HEK293 (cell line): ENCODE measurements around the gene LRP3.

Source experiments
- CTCF ChIA-PET: fragments of 350-600 bp; formaldehyde crosslinking; extraction: SDS; loops from one replicate; lab custom pipeline; 2021; ENCODE audit warnings: antibody characterized with exemption; lab: Yijun Ruan, JAX
- POLR2A ChIA-PET: fragments of 300-600 bp; formaldehyde crosslinking; extraction: SDS; loops from one replicate; lab custom pipeline; 2020; ENCODE audit warnings: antibody characterized with exemption, inconsistent platforms; lab: Yijun Ruan, JAX
- H3K27ac ChIP-seq: fragments of 200-500 bp; sonication (Bioruptor generic); 2 replicates; pipeline ENCODE4 v1.5.1; 2014; ENCODE audit warnings: low read depth, low read length, control low read depth, inconsistent platforms; ENCODE audit errors: extremely low read depth
- H3K36me3 ChIP-seq, 2 experiments: fragments of 200-500 bp in 1 of 2; sonication (Bioruptor generic) in 1 of 2; 1 replicate in 1 of 2; 2 replicates in 1 of 2; pipeline ENCODE4 v1.5.1; 2014 to 2017; ENCODE audit warnings: inconsistent platforms in 2 of 2, low read length in 2 of 2; ENCODE audit not compliant: control insufficient read depth in 2 of 2, insufficient read depth in 1 of 2
- H3K4me1 ChIP-seq: fragments of 200-500 bp; sonication (Bioruptor generic); 2 replicates; pipeline ENCODE4 v1.5.1; 2014; ENCODE audit warnings: mild to moderate bottlenecking, low read length, inconsistent platforms; ENCODE audit not compliant: control insufficient read depth, insufficient read depth
- H3K4me3 ChIP-seq: 2 replicates; pipeline ENCODE4 v1.5.1; 2011; ENCODE audit warnings: low read depth, mild to moderate bottlenecking, control low read depth, low read length, moderate library complexity
- H3K9me3 ChIP-seq: fragments of 200-500 bp; sonication (Bioruptor generic); 2 replicates; pipeline ENCODE4 v1.5.1; 2014; ENCODE audit warnings: low read depth, low read length, inconsistent platforms; ENCODE audit not compliant: control insufficient read depth, insufficient read depth
- FEZF1 ChIP-seq: fragments of 450-650 bp; formaldehyde crosslinking; IDR thresholded peaks from 2 replicates; pipeline ENCODE4 v1.5.1; 2016; ENCODE audit warnings: missing biosample characterization, missing genetic modification characterization
- GLIS2 ChIP-seq: fragments of 450-650 bp; formaldehyde crosslinking; IDR thresholded peaks from 2 replicates; pipeline ENCODE4 v1.5.1; 2016; ENCODE audit warnings: missing biosample characterization, missing genetic modification characterization
- PRDM1 ChIP-seq: fragments of 450-650 bp; formaldehyde crosslinking; IDR thresholded peaks from 2 replicates; pipeline ENCODE4; 2016; ENCODE audit warnings: missing biosample characterization, missing genetic modification characterization
- SP7 ChIP-seq: fragments of 450-650 bp; formaldehyde crosslinking; IDR thresholded peaks from 2 replicates; pipeline ENCODE4 v1.5.1; 2016; ENCODE audit warnings: missing biosample characterization, missing genetic modification characterization
- WT1 ChIP-seq: fragments of 450-650 bp; formaldehyde crosslinking; IDR thresholded peaks from 2 replicates; pipeline ENCODE4 v1.5.1; 2016; ENCODE audit warnings: missing biosample characterization, missing genetic modification characterization
- ZIC2 ChIP-seq: fragments of 450-650 bp; formaldehyde crosslinking; IDR thresholded peaks from 2 replicates; pipeline ENCODE4 v1.5.1; 2016; ENCODE audit warnings: missing biosample characterization, missing genetic modification characterization
- ZNF19 ChIP-seq: fragments of 450-650 bp; formaldehyde crosslinking; IDR thresholded peaks from 2 replicates; pipeline ENCODE4; 2016; ENCODE audit warnings: missing biosample characterization, missing genetic modification characterization, low read depth
- ZNF366 ChIP-seq: fragments of 450-650 bp; formaldehyde crosslinking; conservative IDR thresholded peaks from 2 replicates; pipeline ENCODE4 v1.5.1; 2016; ENCODE audit warnings: missing biosample characterization, missing genetic modification characterization
- ZNF747 ChIP-seq: fragments of 450-650 bp; formaldehyde crosslinking; IDR thresholded peaks from 2 replicates; pipeline ENCODE4 v1.5.1; 2016; ENCODE audit warnings: missing biosample characterization, missing genetic modification characterization
- ZNF776 ChIP-seq: fragments of 450-650 bp; formaldehyde crosslinking; IDR thresholded peaks from 2 replicates; pipeline ENCODE4 v1.5.0; 2017; ENCODE audit warnings: missing biosample characterization, missing genetic modification characterization, borderline replicate concordance
- TF ChIP-seq, protein P1 (sequence below): fragments of 450-650 bp; formaldehyde crosslinking; IDR thresholded peaks from 2 replicates; pipeline ENCODE4 v1.5.1; 2016; ENCODE audit warnings: missing biosample characterization, missing genetic modification characterization
- TF ChIP-seq, protein P2 (sequence below): fragments of 450-650 bp; formaldehyde crosslinking; IDR thresholded peaks from 2 replicates; pipeline ENCODE4 v1.5.1; 2016; ENCODE audit warnings: missing biosample characterization, missing genetic modification characterization
- TF ChIP-seq, protein P3 (sequence below): fragments of 450-650 bp; formaldehyde crosslinking; IDR thresholded peaks from 2 replicates; pipeline ENCODE4 v1.5.1; 2016; ENCODE audit warnings: missing biosample characterization, missing genetic modification characterization
- TF ChIP-seq, protein P4 (sequence below): fragments of 450-650 bp; formaldehyde crosslinking; IDR thresholded peaks from 2 replicates; pipeline ENCODE4 v1.5.1; 2017; ENCODE audit warnings: missing biosample characterization, mild to moderate bottlenecking, missing genetic modification characterization, moderate library complexity

The LRP3 gene

DNA sequence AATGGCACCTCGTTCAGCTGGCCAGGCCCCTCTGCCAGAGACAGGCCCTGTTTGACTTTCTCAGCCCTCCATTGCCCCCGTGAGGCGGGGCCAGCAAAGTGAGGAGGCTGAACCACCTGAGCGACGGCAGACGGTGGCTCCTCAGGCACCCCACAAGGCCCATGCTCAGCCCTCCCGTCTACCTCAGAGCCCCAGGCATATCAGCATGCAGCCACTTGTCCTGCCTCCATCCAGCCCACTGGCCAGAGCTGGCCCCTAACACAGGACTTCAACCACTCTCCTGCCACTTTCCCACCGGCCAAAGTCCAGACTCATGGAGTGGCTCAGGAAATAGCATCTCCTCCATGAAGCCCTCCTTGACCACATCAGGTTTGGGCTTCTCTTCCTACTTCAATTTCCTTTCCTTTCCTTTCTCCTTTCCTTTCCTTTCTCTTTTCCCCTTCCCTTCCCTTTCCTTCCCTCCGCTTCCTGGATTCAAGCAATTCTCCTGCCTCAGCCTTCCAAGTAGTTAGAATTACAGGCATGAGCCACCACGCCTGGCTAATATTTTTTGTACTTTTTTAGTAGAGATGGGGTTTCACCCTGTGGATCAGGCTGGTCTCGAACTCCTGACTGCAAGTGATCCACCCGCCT is 22.2 kb downstream of the LRP3 start:
- no peak overlapping the region for H3K27ac ChIP-seq
- H3K4me1 ChIP-seq, result peaks cover 2% of the 10 kb centered on the region; the same call in 1 of the 2 replicates
- no peak overlapping the region for H3K4me3 ChIP-seq
- ChIA-PET CTCF (interaction anchor here (0.7 kb wide), 1 partner anchor 32 kb away, joined by 3 read pairs; no protein-coding TSS in a partner anchor), POLR2A (no interaction called here)
- no peaks in the 10 kb centered on the region for H3K36me3 ChIP-seq
- TF ChIP-seq, protein P1, sequence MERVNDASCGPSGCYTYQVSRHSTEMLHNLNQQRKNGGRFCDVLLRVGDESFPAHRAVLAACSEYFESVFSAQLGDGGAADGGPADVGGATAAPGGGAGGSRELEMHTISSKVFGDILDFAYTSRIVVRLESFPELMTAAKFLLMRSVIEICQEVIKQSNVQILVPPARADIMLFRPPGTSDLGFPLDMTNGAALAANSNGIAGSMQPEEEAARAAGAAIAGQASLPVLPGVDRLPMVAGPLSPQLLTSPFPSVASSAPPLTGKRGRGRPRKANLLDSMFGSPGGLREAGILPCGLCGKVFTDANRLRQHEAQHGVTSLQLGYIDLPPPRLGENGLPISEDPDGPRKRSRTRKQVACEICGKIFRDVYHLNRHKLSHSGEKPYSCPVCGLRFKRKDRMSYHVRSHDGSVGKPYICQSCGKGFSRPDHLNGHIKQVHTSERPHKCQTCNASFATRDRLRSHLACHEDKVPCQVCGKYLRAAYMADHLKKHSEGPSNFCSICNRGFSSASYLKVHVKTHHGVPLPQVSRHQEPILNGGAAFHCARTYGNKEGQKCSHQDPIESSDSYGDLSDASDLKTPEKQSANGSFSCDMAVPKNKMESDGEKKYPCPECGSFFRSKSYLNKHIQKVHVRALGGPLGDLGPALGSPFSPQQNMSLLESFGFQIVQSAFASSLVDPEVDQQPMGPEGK (tag by site-specific recombination), result no peak
- 0 out of 2 replicates have a peak, but pooled peaks have one; percentile 17 for TF ChIP-seq ZNF747 (tag by site-specific recombination)
- TF ChIP-seq ZNF366 (tag by site-specific recombination), result 0 out of 2 replicates have a peak, but pooled peaks have one; percentile 53
- TF ChIP-seq SP7 (tag by site-specific recombination), result no peak
- peak; percentile 100 for TF ChIP-seq PRDM1
- no peak for TF ChIP-seq ZNF19 (tag by site-specific recombination)
- TF ChIP-seq FEZF1 (tag by site-specific recombination), result no peak
- TF ChIP-seq, protein P2, sequence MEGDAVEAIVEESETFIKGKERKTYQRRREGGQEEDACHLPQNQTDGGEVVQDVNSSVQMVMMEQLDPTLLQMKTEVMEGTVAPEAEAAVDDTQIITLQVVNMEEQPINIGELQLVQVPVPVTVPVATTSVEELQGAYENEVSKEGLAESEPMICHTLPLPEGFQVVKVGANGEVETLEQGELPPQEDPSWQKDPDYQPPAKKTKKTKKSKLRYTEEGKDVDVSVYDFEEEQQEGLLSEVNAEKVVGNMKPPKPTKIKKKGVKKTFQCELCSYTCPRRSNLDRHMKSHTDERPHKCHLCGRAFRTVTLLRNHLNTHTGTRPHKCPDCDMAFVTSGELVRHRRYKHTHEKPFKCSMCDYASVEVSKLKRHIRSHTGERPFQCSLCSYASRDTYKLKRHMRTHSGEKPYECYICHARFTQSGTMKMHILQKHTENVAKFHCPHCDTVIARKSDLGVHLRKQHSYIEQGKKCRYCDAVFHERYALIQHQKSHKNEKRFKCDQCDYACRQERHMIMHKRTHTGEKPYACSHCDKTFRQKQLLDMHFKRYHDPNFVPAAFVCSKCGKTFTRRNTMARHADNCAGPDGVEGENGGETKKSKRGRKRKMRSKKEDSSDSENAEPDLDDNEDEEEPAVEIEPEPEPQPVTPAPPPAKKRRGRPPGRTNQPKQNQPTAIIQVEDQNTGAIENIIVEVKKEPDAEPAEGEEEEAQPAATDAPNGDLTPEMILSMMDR (tag by site-specific recombination), result peak; percentile 58
- H3K9me3 ChIP-seq, result no peaks in the 10 kb centered on the region

DNA sequence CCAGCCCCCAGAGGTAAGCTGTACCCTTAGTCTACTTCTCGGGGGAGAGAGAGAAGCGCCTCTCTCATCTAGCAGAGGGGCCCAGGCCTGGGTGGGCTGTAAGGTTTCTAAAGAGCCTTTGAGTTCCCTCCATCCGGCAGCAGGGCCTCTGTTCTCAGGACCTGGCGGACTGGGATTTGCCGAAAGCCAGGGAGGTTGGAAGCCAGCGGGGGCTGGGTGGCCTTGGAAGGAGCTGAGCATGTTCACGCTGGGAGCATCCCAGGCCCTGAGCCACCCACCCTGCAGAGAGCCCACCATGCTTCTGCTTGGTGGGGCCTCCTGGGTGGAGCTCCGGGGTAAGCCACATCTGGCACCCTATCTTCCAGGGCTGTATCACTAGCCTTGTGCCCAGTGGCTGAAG is 23.8 kb downstream of the LRP3 start:
- Histone ChIP-seq H3K4me1 (peaks cover 2% of the 10 kb centered on the region; the same call in 1 of the 2 replicates), H3K36me3 (no peaks in the 10 kb centered on the region), H3K9me3 (no peaks in the 10 kb centered on the region), H3K27ac (no peak overlapping the region), H3K4me3 (no peak overlapping the region)
- ChIA-PET POLR2A (no interaction called here), CTCF (interaction anchor here (0.6 to 1.4 kb wide), 3 partner anchors 18 to 212 kb away, joined by 3 to 10 read pairs (median 3); no protein-coding TSS in a partner anchor)
- TF ChIP-seq WT1 (tag by site-specific recombination) (no peak), ZIC2 (tag by site-specific recombination) (peak; percentile 25)

DNA sequence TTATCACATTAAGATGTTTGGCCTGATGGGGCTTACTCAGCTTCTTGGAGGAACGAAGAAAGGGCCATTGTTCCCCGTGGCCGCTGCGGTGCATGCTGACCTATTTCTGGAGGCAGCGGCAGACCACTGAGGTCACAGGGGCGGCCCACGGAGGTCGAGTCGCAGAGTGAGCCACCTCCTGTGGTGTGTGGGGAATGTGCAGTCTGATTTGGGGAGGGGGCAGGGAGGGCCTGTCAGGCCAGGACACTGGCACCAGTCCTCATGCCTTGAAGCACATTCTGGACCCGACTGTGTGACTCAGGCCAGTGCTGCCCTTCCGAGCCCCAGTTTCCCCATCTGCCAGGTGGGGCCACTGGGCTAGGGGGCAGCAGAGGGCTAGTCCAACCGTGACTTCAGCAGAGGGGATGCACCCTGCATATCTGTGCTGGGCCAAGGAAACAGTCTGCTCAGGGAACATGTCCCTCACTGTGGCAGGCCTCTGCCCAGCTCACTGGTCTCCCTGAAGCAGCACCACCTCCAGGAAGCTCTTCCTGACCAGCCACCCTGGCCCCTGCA is 25.2 kb downstream of the LRP3 start:
- H3K4me3 ChIP-seq, result no peak overlapping the region
- ChIA-PET CTCF (interaction anchor here (0.6 to 1.4 kb wide), 5 partner anchors 9 to 756 kb away, joined by 3 to 6 read pairs (median 4); no protein-coding TSS in a partner anchor), POLR2A (no interaction called here)
- TF ChIP-seq, protein P3, sequence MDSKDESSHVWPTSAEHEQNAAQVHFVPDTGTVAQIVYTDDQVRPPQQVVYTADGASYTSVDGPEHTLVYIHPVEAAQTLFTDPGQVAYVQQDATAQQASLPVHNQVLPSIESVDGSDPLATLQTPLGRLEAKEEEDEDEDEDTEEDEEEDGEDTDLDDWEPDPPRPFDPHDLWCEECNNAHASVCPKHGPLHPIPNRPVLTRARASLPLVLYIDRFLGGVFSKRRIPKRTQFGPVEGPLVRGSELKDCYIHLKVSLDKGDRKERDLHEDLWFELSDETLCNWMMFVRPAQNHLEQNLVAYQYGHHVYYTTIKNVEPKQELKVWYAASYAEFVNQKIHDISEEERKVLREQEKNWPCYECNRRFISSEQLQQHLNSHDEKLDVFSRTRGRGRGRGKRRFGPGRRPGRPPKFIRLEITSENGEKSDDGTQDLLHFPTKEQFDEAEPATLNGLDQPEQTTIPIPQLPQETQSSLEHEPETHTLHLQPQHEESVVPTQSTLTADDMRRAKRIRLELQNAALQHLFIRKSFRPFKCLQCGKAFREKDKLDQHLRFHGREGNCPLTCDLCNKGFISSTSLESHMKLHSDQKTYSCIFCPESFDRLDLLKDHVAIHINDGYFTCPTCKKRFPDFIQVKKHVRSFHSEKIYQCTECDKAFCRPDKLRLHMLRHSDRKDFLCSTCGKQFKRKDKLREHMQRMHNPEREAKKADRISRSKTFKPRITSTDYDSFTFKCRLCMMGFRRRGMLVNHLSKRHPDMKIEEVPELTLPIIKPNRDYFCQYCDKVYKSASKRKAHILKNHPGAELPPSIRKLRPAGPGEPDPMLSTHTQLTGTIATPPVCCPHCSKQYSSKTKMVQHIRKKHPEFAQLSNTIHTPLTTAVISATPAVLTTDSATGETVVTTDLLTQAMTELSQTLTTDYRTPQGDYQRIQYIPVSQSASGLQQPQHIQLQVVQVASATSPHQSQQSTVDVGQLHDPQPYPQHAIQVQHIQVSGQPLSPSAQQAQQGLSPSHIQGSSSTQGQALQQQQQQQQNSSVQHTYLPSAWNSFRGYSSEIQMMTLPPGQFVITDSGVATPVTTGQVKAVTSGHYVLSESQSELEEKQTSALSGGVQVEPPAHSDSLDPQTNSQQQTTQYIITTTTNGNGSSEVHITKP, result peak; percentile 88
- TF ChIP-seq ZNF776 (tag by site-specific recombination) (no peak), GLIS2 (tag by site-specific recombination) (0 out of 2 replicates have a peak, but pooled peaks have one; percentile 13)
- TF ChIP-seq, protein P4, sequence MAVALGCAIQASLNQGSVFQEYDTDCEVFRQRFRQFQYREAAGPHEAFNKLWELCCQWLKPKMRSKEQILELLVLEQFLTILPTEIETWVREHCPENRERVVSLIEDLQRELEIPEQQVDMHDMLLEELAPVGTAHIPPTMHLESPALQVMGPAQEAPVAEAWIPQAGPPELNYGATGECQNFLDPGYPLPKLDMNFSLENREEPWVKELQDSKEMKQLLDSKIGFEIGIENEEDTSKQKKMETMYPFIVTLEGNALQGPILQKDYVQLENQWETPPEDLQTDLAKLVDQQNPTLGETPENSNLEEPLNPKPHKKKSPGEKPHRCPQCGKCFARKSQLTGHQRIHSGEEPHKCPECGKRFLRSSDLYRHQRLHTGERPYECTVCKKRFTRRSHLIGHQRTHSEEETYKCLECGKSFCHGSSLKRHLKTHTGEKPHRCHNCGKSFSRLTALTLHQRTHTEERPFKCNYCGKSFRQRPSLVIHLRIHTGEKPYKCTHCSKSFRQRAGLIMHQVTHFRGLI (tag by site-specific recombination), result no peak
- TF ChIP-seq, protein P2 (tag by site-specific recombination), result peak; percentile 85
- H3K4me1 ChIP-seq, result peaks cover 2% of the 10 kb centered on the region; the same call in 1 of the 2 replicates
- H3K27ac ChIP-seq, result no peak overlapping the region
- no peaks in the 10 kb centered on the region for H3K36me3 ChIP-seq
- H3K9me3 ChIP-seq, result no peaks in the 10 kb centered on the region
